RWPE1 (cell line): Measurements from ENCODE around the gene MIB2.
"Not testable (repeated sequence)": the region's sequence is repeated elsewhere in the genome, so short reads cannot be mapped to it uniquely, and the experiment has no call there.

Source experiments
- CTCF ChIA-PET: fragments of 350-600 bp; sonication (Branson Sonifier 250); formaldehyde crosslinking; extraction: SDS; loops from one replicate; lab custom pipeline; 2021; lab: Yijun Ruan, JAX
- POLR2A ChIA-PET: fragments of 400-600 bp; formaldehyde crosslinking; extraction: SDS; loops from one replicate; lab custom pipeline; 2020; ENCODE audit warnings: antibody characterized with exemption; ENCODE audit not compliant: low non-redundant PET; lab: Yijun Ruan, JAX
- DNase-seq: peaks from one replicate; pipeline ENCODE4 v3.0.0; 2012; ENCODE audit warnings: low spot score
- H3K27ac ChIP-seq: fragments of 450-650 bp; 2 replicates; pipeline ENCODE4 v1.5.1; 2017
- CTCF ChIP-seq: fragments of 450-650 bp; conservative IDR thresholded peaks from 2 replicates; pipeline ENCODE4 v1.5.1; 2017; ENCODE audit warnings: low read depth, mild to moderate bottlenecking

MIB2 gene

DNA sequence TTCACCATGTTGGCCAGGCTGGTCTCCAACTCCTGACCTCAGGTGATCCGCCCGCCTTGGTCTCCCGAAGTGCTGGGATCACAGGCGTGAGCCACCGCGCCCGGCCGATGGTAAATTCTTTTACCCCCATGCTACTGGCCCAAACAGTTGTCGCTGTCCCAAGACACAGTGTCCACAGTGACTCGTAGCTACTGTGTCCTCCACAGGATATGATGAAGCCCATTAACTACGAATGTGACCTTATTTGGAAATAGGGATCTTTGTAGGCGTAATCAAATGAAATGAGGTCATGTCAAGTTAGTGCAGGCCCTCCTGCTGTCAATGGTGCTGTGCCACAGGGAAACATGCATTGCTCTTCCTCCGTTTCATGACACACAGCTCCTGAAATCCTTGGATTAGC is 23.8 kb upstream of the MIB2 start:
- ChIA-PET CTCF (interaction anchor here (0.8 kb wide), 1 partner anchor 409 kb away, joined by 4 read pairs; no protein-coding TSS in a partner anchor), POLR2A (no interaction called here)
- no peak overlapping the region for H3K27ac ChIP-seq
- DNase-seq = no peak
- TF ChIP-seq CTCF = no peak

GRCh38 chr1:1593834-1594601 is 21.3 kb upstream of the MIB2 start:
- H3K27ac ChIP-seq = peak overlapping the region; percentile 28; the same call in 1 of the 2 replicates
- POLR2A ChIA-PET = no interaction called here
- CTCF ChIA-PET = interaction anchor here (0.6 kb wide), 1 partner anchor 839 kb away, joined by 4 read pairs; no protein-coding TSS in a partner anchor
- no peak for TF ChIP-seq CTCF
- no peak for DNase-seq

GRCh38 chr1:1594602-1595260 is 20.6 kb upstream of the MIB2 start:
- no peak for TF ChIP-seq CTCF
- DNase-seq = no peak
- POLR2A ChIA-PET = no interaction called here
- peak overlapping the region; percentile 28; the same call in 1 of the 2 replicates for H3K27ac ChIP-seq
- CTCF ChIA-PET = interaction anchor here (0.6 kb wide), 1 partner anchor 838 kb away, joined by 4 read pairs; no protein-coding TSS in a partner anchor

- DNase-seq, POLR2A ChIA-PET, CTCF ChIA-PET, H3K27ac ChIP-seq: not testable (repeated sequence)
Observed at GRCh38 chr1:1595341-1595740, 20.0 kb upstream of the MIB2 start.

GRCh38 chr1:1596493-1597274 is 18.6 kb upstream of the MIB2 start:
- CTCF ChIA-PET = interaction anchor here (0.6 to 1.5 kb wide), 2 partner anchors 17 to 46 kb away, joined by 3 read pairs; no protein-coding TSS in a partner anchor
- POLR2A ChIA-PET = no interaction called here
- H3K27ac ChIP-seq = no peak overlapping the region
- TF ChIP-seq CTCF = no peak
- no peak for DNase-seq

DNA sequence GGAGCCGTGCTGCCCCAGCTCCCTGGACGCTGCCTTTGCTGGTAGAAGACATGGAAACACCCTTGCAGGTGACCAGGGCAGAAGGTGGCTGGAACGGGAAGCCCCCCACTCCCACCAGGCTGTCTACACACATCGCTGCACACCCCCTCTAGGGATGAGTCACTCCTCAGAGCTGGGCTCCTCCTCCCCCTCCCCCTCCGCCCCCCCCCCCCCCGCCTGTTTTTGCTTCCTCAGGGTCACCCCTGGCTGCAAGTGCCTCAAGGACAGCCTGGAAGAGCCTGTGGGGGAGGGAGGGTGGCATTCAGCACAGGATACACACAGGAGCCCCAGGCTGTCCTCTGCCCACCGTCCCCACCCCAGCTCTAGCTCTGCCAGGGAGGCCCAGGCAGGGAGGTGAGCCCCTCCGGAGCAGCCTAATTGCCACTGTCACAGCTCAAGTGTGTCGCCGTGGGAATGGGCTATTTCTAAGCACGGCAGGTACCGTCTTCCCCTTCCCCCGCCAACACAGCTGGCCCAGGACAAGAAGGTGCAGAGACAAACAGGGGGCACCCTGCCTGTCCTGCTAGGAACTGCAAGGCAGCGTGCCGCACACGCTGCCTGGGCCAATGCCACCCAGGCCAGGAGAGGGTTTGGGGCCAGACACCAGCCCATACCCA is 17.9 kb upstream of the MIB2 start:
- no peak overlapping the region for H3K27ac ChIP-seq
- ChIA-PET POLR2A (interaction anchor here (0.5 kb wide), 1 partner anchor 14 kb away, joined by 11 read pairs; no protein-coding TSS in a partner anchor), CTCF (interaction anchor here (0.6 to 1.5 kb wide), 3 partner anchors 18 to 46 kb away, joined by 3 read pairs; no protein-coding TSS in a partner anchor)
- no peak for DNase-seq
- TF ChIP-seq CTCF = peak; percentile 13; the same call in 1 of the 2 replicates
